Naive thymus-derived CD4-positive, alpha-beta T cell (primary cell): ENCODE measurements around the gene TMEM209. TPM values are rescaled to one million over a fixed set of nuclear protein-coding genes. Genes with fewer than 3 reads are reported as not detected.
"Not testable (repeated sequence)": the region's sequence is repeated elsewhere in the genome, so short reads cannot be mapped to it uniquely, and the experiment has no call there.

Experiments
- ATAC-seq: fragments of 150-1000 bp; cut with Tn5 transposase; 2 replicates; pipeline ENCODE4 v1.10.0; 2021; ENCODE audit warnings: mild to moderate bottlenecking, moderate library complexity
- CTCF ChIA-PET: fragments of 350-600 bp; sonication (Branson Sonifier 250); formaldehyde crosslinking; loops from one replicate; lab custom pipeline; 2021; ENCODE audit warnings: antibody characterized with exemption; lab: Charles Lee
- POLR2A ChIA-PET: fragments of 350-600 bp; sonication (Branson Sonifier 250); formaldehyde crosslinking; loops from one replicate; lab custom pipeline; 2021; ENCODE audit warnings: antibody characterized with exemption, inconsistent platforms; lab: Charles Lee
- DNase-seq, 9 donors: peaks; one replicate each; pipeline versions ENCODE4 v3.0.0 to v3.0.0-alpha.2; 2020 to 2022; ENCODE audit warnings: mixed read lengths in 1 of 9
- H3K27ac ChIP-seq: one replicate; pipeline ENCODE4 v1.7.0; 2013; ENCODE audit warnings: mild to moderate bottlenecking, low read depth, low read length, moderate library complexity
- H3K27me3 ChIP-seq, 2 donors: one replicate each; pipeline ENCODE4 v1.7.0; 2013; ENCODE audit warnings: low read length in 2 of 2, mild to moderate bottlenecking in 2 of 2, moderate library complexity in 2 of 2; ENCODE audit not compliant: control insufficient read depth in 2 of 2, insufficient read depth in 2 of 2
- H3K36me3 ChIP-seq, 3 experiments: 1 replicate in 2 of 3; 2 replicates in 1 of 3; pipeline ENCODE4 v1.7.0; 2013; ENCODE audit warnings: low read length in 3 of 3, mild to moderate bottlenecking in 3 of 3, moderate library complexity in 1 of 3; ENCODE audit not compliant: insufficient read depth in 3 of 3, control insufficient read depth in 2 of 3
- H3K4me1 ChIP-seq, 2 donors: one replicate each; pipeline ENCODE4 v1.7.0; 2013; ENCODE audit warnings: low read length in 2 of 2, mild to moderate bottlenecking in 2 of 2, moderate library complexity in 1 of 2; ENCODE audit not compliant: control insufficient read depth in 2 of 2, insufficient read depth in 2 of 2
- H3K4me3 ChIP-seq: 2 replicates; pipeline ENCODE4 v1.7.0; 2013; ENCODE audit warnings: mild to moderate bottlenecking, low read length
- H3K9me3 ChIP-seq, 3 experiments: 1 replicate in 2 of 3; 2 replicates in 1 of 3; pipeline ENCODE4 v1.7.0; 2013; ENCODE audit warnings: low read length in 3 of 3; ENCODE audit not compliant: control insufficient read depth in 2 of 3
- H3K27ac Mint-ChIP-seq, 9 donors: one replicate each; pipeline ENCODE4 v1.8.0; 2020 to 2022; ENCODE audit warnings: mixed read lengths in 9 of 9, mild to moderate bottlenecking in 8 of 9, moderate library complexity in 5 of 9, inconsistent platforms in 2 of 9
- H3K27me3 Mint-ChIP-seq, 5 donors: one replicate each; pipeline ENCODE4 v1.8.0; 2021 to 2022; ENCODE audit warnings: mixed read lengths in 5 of 5, mild to moderate bottlenecking in 1 of 5
- H3K36me3 Mint-ChIP-seq, 5 donors: one replicate each; pipeline ENCODE4 v1.8.0; 2020 to 2022; ENCODE audit warnings: mixed read lengths in 5 of 5, mild to moderate bottlenecking in 3 of 5, inconsistent platforms in 1 of 5
- H3K4me1 Mint-ChIP-seq, 7 donors: one replicate each; pipeline ENCODE4 v1.8.0; 2020 to 2022; ENCODE audit warnings: mixed read lengths in 7 of 7, mild to moderate bottlenecking in 3 of 7, inconsistent platforms in 1 of 7
- H3K4me3 Mint-ChIP-seq, 10 donors: one replicate each; pipeline ENCODE4 v1.8.0; 2020 to 2022; ENCODE audit warnings: mild to moderate bottlenecking in 10 of 10, mixed read lengths in 10 of 10, moderate library complexity in 6 of 10, inconsistent platforms in 2 of 10
- H3K9me3 Mint-ChIP-seq, 11 donors: one replicate each; pipeline ENCODE4 v1.8.0; 2020 to 2022; ENCODE audit warnings: mixed read lengths in 11 of 11, mild to moderate bottlenecking in 4 of 11, inconsistent platforms in 1 of 11, moderate library complexity in 1 of 11
- intact Hi-C, 2 donors: fragments of 100-400 bp; cut with micrococcal nuclease; formaldehyde crosslinking; loops; one replicate each; pipeline ENCODE4 v1.15.1; 2023
- polyA plus RNA-seq, 2 donors: library from polyadenylated mRNA; unstranded; fragments of 300-500 nt; fragmentation: Illumina TruSeq; gene quantifications; one replicate each; pipeline ENCODE4 v1.2.3, GENCODE V29; 2021
- total RNA-seq, 6 experiments: library from RNA in 5 of 6; stranded (reverse) in 5 of 6; gene quantifications; 1 replicate in 5 of 6; 2 replicates in 1 of 6; pipeline ENCODE4 v1.2.3 and lab custom pipeline; 2021 to 2026

The TMEM209 gene
- total RNA-seq (10 to 100 TPM; 18.8 to 37.3 (median 35.1) TPM), polyA plus RNA-seq (10 to 100 TPM; 38.0 to 53.9 TPM), total RNA-seq (lab: John Stamatoyannopoulos, UW) (25.2 reads per million, percentile 56 among the genes with 10 or more reads in this experiment)

- H3K27ac ChIP-seq = peak within 1 kb of the TSS; percentile 83
- ChIA-PET POLR2A (interaction anchor here (0.6 to 1.7 kb wide), 20 partner anchors 8 to 1205 kb away, joined by 3 to 11 read pairs (median 4); partner anchors contain the start of genes KLHDC10, NRF1 and ZC3HC1), CTCF (interaction anchor here (0.6 to 1.3 kb wide), 5 partner anchors 8 to 224 kb away, joined by 3 to 5 read pairs (median 3); no protein-coding TSS in a partner anchor)
- peaks cover 0 to 9% (median 0%) of the 10 kb centered on the region in 5 donors for H3K27me3 Mint-ChIP-seq
- H3K4me1 ChIP-seq = peaks cover 11 to 14% of the 10 kb centered on the region in 2 donors
- peaks cover 5 to 20% (median 19%) of the 10 kb centered on the region in 5 donors for H3K36me3 Mint-ChIP-seq
- H3K9me3 ChIP-seq = no peaks in the 10 kb centered on the region
- H3K9me3 Mint-ChIP-seq = no peaks in the 10 kb centered on the region
- peaks cover 0 to 20% (median 16%) of the 10 kb centered on the region in 3 experiments for H3K36me3 ChIP-seq
- intact Hi-C loops = loop anchor here (1.0 to 10.0 kb wide), 10 partner anchors 64 to 981 kb away; partner anchors contain the start of genes KLHDC10 (in 2 of the 2), AHCYL2 (in 1 of the 2), CEP41 (in 1 of the 2) and COPG2 (in 1 of the 2)
- peak within 1 kb of the TSS; percentile 97 to 100 (median 99) for H3K27ac Mint-ChIP-seq
- H3K4me1 Mint-ChIP-seq = peaks cover 13 to 43% (median 37%) of the 10 kb centered on the region in 7 donors
- H3K4me3 Mint-ChIP-seq = peak within 1 kb of the TSS; percentile 98 to 100 (median 100)
- H3K4me3 ChIP-seq = peak within 1 kb of the TSS; percentile 89
- no peaks in the 10 kb centered on the region for H3K27me3 ChIP-seq
- peak; percentile 98 for ATAC-seq
- peak; percentile 80 to 96 (median 93) for DNase-seq
These were observed at the start of gene TMEM209 for GRCh38 chr7:130205084-130205947. Gene TMEM209, minus strand, starts transcription at chr7:130205406. Its CDS starts 31 bp downstream, at chr7:130205375.

GRCh38 chr7:130254555-130254954 is 49.3 kb upstream of the TMEM209 start:
- H3K4me1 ChIP-seq = no peaks in the 10 kb centered on the region
- no peaks in the 10 kb centered on the region for H3K36me3 ChIP-seq
- no peaks in the 10 kb centered on the region for H3K27me3 ChIP-seq
- intact Hi-C loops = no loop called here
- POLR2A ChIA-PET = no interaction called here
- H3K4me3 Mint-ChIP-seq = no peak overlapping the region
- no peak overlapping the region for H3K4me3 ChIP-seq
- ATAC-seq = no peak
- no peak overlapping the region for H3K27ac ChIP-seq
- CTCF ChIA-PET = no interaction called here
- H3K27me3 Mint-ChIP-seq = peaks cover 0 to 4% (median 0%) of the 10 kb centered on the region in 5 donors
- H3K27ac Mint-ChIP-seq = no peak overlapping the region
- no peaks in the 10 kb centered on the region for H3K4me1 Mint-ChIP-seq
- H3K9me3 Mint-ChIP-seq = peaks cover 0 to 66% (median 28%) of the 10 kb centered on the region in 11 donors
- H3K9me3 ChIP-seq = peaks cover 0 to 14% (median 0%) of the 10 kb centered on the region in 3 experiments
- no peak for DNase-seq
- H3K36me3 Mint-ChIP-seq = peaks cover 0 to 8% (median 5%) of the 10 kb centered on the region in 5 donors

DNA sequence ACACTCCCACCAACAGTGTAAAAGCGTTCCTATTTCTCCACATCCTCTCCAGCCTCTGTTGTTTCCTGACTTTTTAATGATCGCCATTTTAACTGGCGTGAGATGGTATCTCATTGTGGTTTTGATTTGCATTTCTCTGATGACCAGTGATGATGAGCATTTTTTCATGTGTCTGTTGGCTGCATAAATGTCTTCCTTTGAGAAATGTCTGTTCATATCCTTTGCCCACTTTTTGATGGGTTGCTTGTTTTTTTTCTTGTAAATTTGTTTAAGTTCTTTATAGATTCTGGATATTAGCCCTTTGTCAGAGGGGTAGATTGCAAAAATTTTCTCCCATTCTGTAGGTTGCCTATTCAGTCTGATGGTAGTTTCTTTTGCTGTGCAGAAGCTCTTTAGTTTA is 44.4 kb upstream of the TMEM209 start:
- intact Hi-C loops = loop anchor here in 1 of 2 donors (5.0 kb wide), 1 partner anchor 143 kb away; no protein-coding TSS in a partner anchor
- POLR2A ChIA-PET = not testable (repeated sequence)

GRCh38 chr7:130248842-130249241 is 43.6 kb upstream of the TMEM209 start:
- H3K27me3 ChIP-seq, H3K9me3 ChIP-seq, ATAC-seq, H3K4me1 ChIP-seq, H3K27me3 Mint-ChIP-seq, H3K27ac Mint-ChIP-seq, H3K36me3 Mint-ChIP-seq, H3K4me3 Mint-ChIP-seq, H3K27ac ChIP-seq, H3K36me3 ChIP-seq, POLR2A ChIA-PET, H3K4me3 ChIP-seq, H3K4me1 Mint-ChIP-seq, CTCF ChIA-PET, DNase-seq: not testable (repeated sequence)
- peaks cover 0 to 26% (median 9%) of the 10 kb centered on the region in 11 donors for H3K9me3 Mint-ChIP-seq
- intact Hi-C loops = loop anchor here in 1 of 2 donors (5.0 kb wide), 1 partner anchor 143 kb away; no protein-coding TSS in a partner anchor

More for the DNA sequence above, 44.4 kb upstream of the TMEM209 start:
- H3K27me3 ChIP-seq, H3K36me3 ChIP-seq, ATAC-seq, H3K36me3 Mint-ChIP-seq, H3K4me1 ChIP-seq, H3K27ac ChIP-seq, CTCF ChIA-PET, DNase-seq, H3K4me1 Mint-ChIP-seq, H3K9me3 ChIP-seq, H3K27ac Mint-ChIP-seq, H3K4me3 ChIP-seq, H3K27me3 Mint-ChIP-seq, H3K4me3 Mint-ChIP-seq: not testable (repeated sequence)
- H3K9me3 Mint-ChIP-seq = peaks cover 0 to 30% (median 12%) of the 10 kb centered on the region in 11 donors

DNA sequence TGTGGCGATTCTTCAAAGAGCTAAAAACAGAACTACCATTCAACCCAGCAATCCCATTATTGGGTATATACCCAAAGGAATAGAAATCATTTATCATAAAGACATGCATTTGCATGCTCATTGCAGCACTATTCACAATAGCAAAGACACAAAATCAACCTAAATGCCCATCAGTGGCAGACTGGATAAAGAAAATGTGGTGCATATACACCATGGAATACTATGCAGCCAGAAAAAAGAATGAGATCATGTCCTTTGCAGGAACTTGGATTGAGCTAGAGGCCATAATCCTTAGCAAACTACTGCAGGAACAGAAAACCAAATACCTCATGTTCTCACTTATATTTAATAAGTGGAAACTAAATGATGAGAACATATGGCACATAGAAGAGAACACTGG is 41.3 kb upstream of the TMEM209 start:
- H3K4me3 Mint-ChIP-seq, H3K36me3 Mint-ChIP-seq, H3K27ac ChIP-seq, H3K27ac Mint-ChIP-seq, DNase-seq, ATAC-seq, H3K27me3 Mint-ChIP-seq, H3K27me3 ChIP-seq, H3K36me3 ChIP-seq, H3K4me1 ChIP-seq, H3K4me3 ChIP-seq, H3K9me3 ChIP-seq: not testable (repeated sequence)
- CTCF ChIA-PET = interaction anchor here (0.8 to 4.9 kb wide), 2 partner anchors 426 to 511 kb away, joined by 3 to 31 read pairs; no protein-coding TSS in a partner anchor
- POLR2A ChIA-PET = interaction anchor here (0.6 kb wide), 1 partner anchor 1137 kb away, joined by 7 read pairs; no protein-coding TSS in a partner anchor
- Mint-ChIP-seq H3K4me1 (peaks cover 0 to 12% (median 8%) of the 10 kb centered on the region in 7 donors), H3K9me3 (peaks cover 0 to 14% (median 5%) of the 10 kb centered on the region in 11 donors)
- intact Hi-C loops = loop anchor here in 1 of 2 donors (5.0 kb wide), 1 partner anchor 146 kb away; no protein-coding TSS in a partner anchor

DNA sequence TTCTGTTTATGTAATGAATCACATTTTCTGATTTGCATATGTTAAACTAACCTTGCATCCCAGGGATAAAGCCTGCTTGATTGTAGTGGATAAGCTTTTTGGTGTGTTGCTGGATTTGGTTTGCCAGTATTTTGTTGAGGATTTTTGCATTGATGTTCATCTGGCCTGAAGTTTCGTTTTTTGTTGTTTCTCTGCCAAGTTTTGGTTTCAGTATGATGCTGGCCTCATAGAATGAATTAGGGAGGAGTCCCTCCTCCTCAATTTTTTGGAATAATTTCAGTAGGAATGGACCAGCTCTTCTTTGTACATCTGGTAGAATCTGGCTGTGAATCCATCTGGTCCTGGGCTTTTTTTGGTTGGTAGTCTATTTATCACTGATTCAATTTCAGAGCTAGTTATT is 38.3 kb upstream of the TMEM209 start:
- H3K9me3 Mint-ChIP-seq, H3K27me3 ChIP-seq, H3K9me3 ChIP-seq, H3K27ac Mint-ChIP-seq, POLR2A ChIA-PET, H3K36me3 Mint-ChIP-seq, H3K4me3 ChIP-seq, H3K36me3 ChIP-seq, H3K27ac ChIP-seq, DNase-seq, H3K4me3 Mint-ChIP-seq, ATAC-seq, H3K4me1 ChIP-seq: not testable (repeated sequence)
- Mint-ChIP-seq H3K4me1 (peaks cover 0 to 12% (median 8%) of the 10 kb centered on the region in 7 donors), H3K27me3 (peaks cover 0 to 11% (median 0%) of the 10 kb centered on the region in 5 donors)
- intact Hi-C loops = loop anchor here in 1 of 2 donors (2.0 to 5.0 kb wide), 3 partner anchors 171 to 454 kb away; no protein-coding TSS in a partner anchor
- CTCF ChIA-PET = interaction anchor here (0.5 to 4.9 kb wide), 8 partner anchors 9 to 608 kb away, joined by 3 to 31 read pairs (median 3); no protein-coding TSS in a partner anchor
